Measurements from ENCODE around the gene IRF8.

IRF8 gene

DNA sequence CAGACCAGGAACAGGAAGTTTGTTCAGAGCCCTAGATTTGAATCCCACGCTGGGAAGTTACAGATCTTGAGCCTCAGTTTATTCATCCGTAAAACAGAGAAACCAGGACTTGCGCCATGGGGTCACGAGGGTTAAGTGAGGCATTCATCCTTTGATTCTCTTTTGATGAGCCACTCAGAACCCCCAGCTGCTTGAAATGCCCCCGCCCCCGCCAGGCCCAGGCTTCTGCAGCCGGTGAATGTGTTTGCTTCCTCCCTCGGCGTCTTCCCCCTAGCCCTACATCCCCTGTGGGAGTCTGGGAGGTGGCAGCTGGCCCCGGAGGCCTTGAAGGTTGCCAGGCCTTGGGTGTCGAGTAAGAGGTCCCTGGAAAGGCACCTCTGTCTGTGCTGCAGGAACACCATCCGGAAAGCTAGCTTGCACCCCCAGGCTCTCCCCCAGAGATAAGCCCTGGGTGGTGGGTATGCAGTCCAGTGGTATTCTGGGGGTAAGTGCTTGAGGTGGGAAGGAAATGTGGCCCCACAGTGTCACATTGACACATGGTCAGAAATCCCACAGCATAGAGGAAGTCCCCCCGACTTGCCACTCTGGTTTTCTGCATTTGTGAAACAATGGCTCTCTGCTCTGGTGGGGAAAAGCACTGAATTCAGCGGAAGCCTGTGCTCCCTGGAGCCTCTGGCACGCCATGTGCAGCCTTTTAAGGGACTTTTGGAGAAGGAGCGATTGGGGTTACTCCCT is 14.9 kb downstream of the IRF8 start:
- peaks cover 96% of the 10 kb centered on the region for H3K36me3 ChIP-seq (replicated peaks; ENCODE audit: low read depth, low read length)
- H3K9me3 ChIP-seq (ENCODE audit: insufficient read depth, low read length), result no peaks in the 10 kb centered on the region
- no peak overlapping the region for H3K9ac ChIP-seq (ENCODE audit: low read length)
- peak overlapping the region; percentile 12; the same call in 1 of the 2 replicates for H3K27ac ChIP-seq (ENCODE audit: low read length)
- peaks cover 100% of the 10 kb centered on the region for H3K4me1 ChIP-seq (ENCODE audit: low read length)
- H3K27me3 ChIP-seq (ENCODE audit: low read depth, low read length), result no peaks in the 10 kb centered on the region
- no peak overlapping the region for H3K4me3 ChIP-seq (ENCODE audit: low read length)
- peaks cover 98% of the 10 kb centered on the region for H4K20me1 ChIP-seq (ENCODE audit: insufficient read depth, low read length)
- H3K79me2 ChIP-seq (ENCODE audit: low read length), result peaks cover 93% of the 10 kb centered on the region
- H2AFZ ChIP-seq (ENCODE audit: low read depth, low read length), result no peak overlapping the region
- H3K4me2 ChIP-seq (ENCODE audit: low read length), result peak overlapping the region; percentile 70; the same call in 1 of the 2 replicates
- TF ChIP-seq, protein P1, sequence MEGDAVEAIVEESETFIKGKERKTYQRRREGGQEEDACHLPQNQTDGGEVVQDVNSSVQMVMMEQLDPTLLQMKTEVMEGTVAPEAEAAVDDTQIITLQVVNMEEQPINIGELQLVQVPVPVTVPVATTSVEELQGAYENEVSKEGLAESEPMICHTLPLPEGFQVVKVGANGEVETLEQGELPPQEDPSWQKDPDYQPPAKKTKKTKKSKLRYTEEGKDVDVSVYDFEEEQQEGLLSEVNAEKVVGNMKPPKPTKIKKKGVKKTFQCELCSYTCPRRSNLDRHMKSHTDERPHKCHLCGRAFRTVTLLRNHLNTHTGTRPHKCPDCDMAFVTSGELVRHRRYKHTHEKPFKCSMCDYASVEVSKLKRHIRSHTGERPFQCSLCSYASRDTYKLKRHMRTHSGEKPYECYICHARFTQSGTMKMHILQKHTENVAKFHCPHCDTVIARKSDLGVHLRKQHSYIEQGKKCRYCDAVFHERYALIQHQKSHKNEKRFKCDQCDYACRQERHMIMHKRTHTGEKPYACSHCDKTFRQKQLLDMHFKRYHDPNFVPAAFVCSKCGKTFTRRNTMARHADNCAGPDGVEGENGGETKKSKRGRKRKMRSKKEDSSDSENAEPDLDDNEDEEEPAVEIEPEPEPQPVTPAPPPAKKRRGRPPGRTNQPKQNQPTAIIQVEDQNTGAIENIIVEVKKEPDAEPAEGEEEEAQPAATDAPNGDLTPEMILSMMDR (IDR thresholded peaks at IDR 0.05; ENCODE audit: low read depth, low read length), result no peak
- TF ChIP-seq EZH2phosphoT487 (IDR thresholded peaks at IDR 0.05; ENCODE audit: low read depth), result no peak

DNA sequence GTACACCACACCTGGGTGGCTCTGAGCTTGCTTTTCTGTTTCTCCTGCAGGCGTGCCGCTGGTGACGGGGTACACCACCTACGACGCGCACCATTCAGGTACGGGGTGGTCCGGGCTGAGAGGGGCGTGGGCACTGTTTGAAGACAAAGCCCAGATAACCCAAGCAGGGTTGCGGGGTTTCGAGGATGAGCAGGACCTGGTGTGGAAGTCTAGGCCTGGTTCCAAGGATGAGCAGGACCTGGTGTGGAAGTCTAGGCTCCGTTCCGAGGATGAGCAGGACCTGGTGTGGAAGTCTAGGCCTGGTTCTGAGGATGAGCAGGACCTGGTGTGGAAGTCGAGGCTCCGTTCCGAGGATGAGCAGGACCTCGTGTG is 15.4 kb downstream of the IRF8 start:
- Histone ChIP-seq H3K27ac (ENCODE audit: low read length) (0 out of 2 replicates have a peak overlapping the region, but pooled peaks have one; percentile 89), H3K9ac (ENCODE audit: low read length) (no peak overlapping the region), H3K79me2 (ENCODE audit: low read length) (peaks cover 93% of the 10 kb centered on the region), H3K4me2 (ENCODE audit: low read length) (peak overlapping the region; percentile 70; the same call in 1 of the 2 replicates), H3K27me3 (ENCODE audit: low read depth, low read length) (no peaks in the 10 kb centered on the region), H4K20me1 (ENCODE audit: insufficient read depth, low read length) (peaks cover 98% of the 10 kb centered on the region), H2AFZ (ENCODE audit: low read depth, low read length) (no peak overlapping the region), H3K4me1 (ENCODE audit: low read length) (peaks cover 100% of the 10 kb centered on the region), H3K4me3 (ENCODE audit: low read length) (no peak overlapping the region), H3K36me3 (replicated peaks; ENCODE audit: low read depth, low read length) (peaks cover 96% of the 10 kb centered on the region), H3K9me3 (ENCODE audit: insufficient read depth, low read length) (no peaks in the 10 kb centered on the region)
- TF ChIP-seq, protein P1 (IDR thresholded peaks at IDR 0.05; ENCODE audit: low read depth, low read length), result no peak
- TF ChIP-seq EZH2phosphoT487 (IDR thresholded peaks at IDR 0.05; ENCODE audit: low read depth), result no peak

DNA sequence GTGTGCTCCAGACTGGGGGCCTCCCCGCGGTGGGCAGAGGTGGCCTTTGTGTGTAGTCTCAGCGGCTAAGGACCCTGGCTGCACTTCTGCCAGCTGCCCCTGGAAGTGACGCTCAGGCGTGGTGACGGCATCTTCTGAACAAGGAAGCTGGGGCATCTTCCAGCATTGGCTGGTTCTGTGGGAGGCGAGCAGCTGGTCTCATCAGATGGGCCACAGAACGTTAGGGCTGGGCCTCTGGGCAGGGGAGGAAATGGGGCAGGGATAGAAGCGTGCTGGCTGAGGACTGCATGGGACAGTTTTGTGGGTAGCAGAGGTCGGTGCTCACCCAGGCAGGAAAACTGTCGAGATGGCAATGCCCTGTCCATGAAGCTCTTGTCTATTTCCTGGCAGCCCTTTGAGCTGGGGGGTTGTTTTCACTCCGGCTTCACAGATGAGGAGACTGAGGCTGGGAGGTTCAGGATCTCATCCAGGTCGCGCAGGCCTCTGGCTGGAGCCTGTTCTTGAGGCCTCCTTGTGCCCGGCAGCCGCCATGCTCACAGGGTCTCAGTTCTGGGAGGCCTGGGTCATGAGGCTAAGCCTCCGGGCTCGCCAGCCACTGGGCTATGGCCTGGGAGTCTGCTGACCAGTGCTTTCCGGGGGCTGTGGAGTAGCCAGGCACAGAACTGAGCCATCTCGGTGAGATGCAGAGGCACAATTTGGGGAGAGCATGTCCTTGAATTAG is 16.3 kb downstream of the IRF8 start:
- peaks cover 94% of the 10 kb centered on the region for H3K36me3 ChIP-seq (replicated peaks; ENCODE audit: low read depth, low read length)
- peaks cover 95% of the 10 kb centered on the region for H4K20me1 ChIP-seq (ENCODE audit: insufficient read depth, low read length)
- H2AFZ ChIP-seq (ENCODE audit: low read depth, low read length), result no peak overlapping the region
- no peak overlapping the region for H3K9ac ChIP-seq (ENCODE audit: low read length)
- H3K27ac ChIP-seq (ENCODE audit: low read length), result peak overlapping the region; percentile 89
- H3K4me3 ChIP-seq (ENCODE audit: low read length), result peak overlapping the region; percentile 40; the same call in 1 of the 2 replicates
- no peaks in the 10 kb centered on the region for H3K9me3 ChIP-seq (ENCODE audit: insufficient read depth, low read length)
- peak overlapping the region; percentile 70 for H3K4me2 ChIP-seq (ENCODE audit: low read length)
- no peaks in the 10 kb centered on the region for H3K27me3 ChIP-seq (ENCODE audit: low read depth, low read length)
- H3K79me2 ChIP-seq (ENCODE audit: low read length), result peaks cover 84% of the 10 kb centered on the region
- no peak for TF ChIP-seq EZH2phosphoT487 (IDR thresholded peaks at IDR 0.05; ENCODE audit: low read depth)
- TF ChIP-seq, protein P1 (IDR thresholded peaks at IDR 0.05; ENCODE audit: low read depth, low read length), result no peak
- H3K4me1 ChIP-seq (ENCODE audit: low read length), result peaks cover 93% of the 10 kb centered on the region

Measured in OCI-LY3 (cell line).